GM12875 (cell line): ENCODE measurements around the gene PCDHB10.
A peak's percentile ranks its signal among the peaks of the same experiment; 100 is the strongest.
"Not testable (repeated sequence)": the region's sequence is repeated elsewhere in the genome, so short reads cannot be mapped to it uniquely, and the experiment has no call there.

Experiments
- H3K4me3 ChIP-seq: one replicate; pipeline ENCODE4 v1.5.1; 2011; ENCODE audit warnings: low read depth, low read length, control low read depth
- CTCF ChIP-seq: IDR thresholded peaks from 2 replicates; pipeline ENCODE4 v1.5.1; 2011; ENCODE audit warnings: low read depth, mild to moderate bottlenecking, control low read depth, inconsistent platforms, low read length, moderate library complexity, borderline replicate concordance; ENCODE audit not compliant: insufficient read depth

PCDHB10 gene

GRCh38 chr5:141192110-141192725 is at the start of gene PCDHB10:
Gene PCDHB10, plus strand, starts transcription at chr5:141192353. Its CDS starts 200 bp downstream, at chr5:141192553.
- H3K4me3 ChIP-seq, result no peak within 1 kb of the TSS
- TF ChIP-seq CTCF, result peak; percentile 34; the same call in 1 of the 2 replicates

- TF ChIP-seq CTCF, result no peak
- no peak within 1 kb of the TSS for H3K4me3 ChIP-seq
These were observed 42.3 kb upstream of the PCDHB10 start, which contains the start of gene PCDHB6 for GRCh38 chr5:141149812-141150211. Gene PCDHB6, plus strand, starts transcription at chr5:141150057. Its CDS starts 201 bp downstream, at chr5:141150258.

- no peak for TF ChIP-seq CTCF
- no peak overlapping the region for H3K4me3 ChIP-seq
These were observed 41.7 kb upstream of the PCDHB10 start for GRCh38 chr5:141150224-141150992.

- no peak for TF ChIP-seq CTCF
- no peak overlapping the region for H3K4me3 ChIP-seq
These were observed 41.2 kb upstream of the PCDHB10 start for GRCh38 chr5:141150993-141151325.

GRCh38 chr5:141151632-141152031 is 40.5 kb upstream of the PCDHB10 start:
- H3K4me3 ChIP-seq, result not testable (repeated sequence)

- not testable (repeated sequence) for H3K4me3 ChIP-seq
These were observed 40.1 kb upstream of the PCDHB10 start for GRCh38 chr5:141152096-141152495.

- no peak overlapping the region for H3K4me3 ChIP-seq
- no peak for TF ChIP-seq CTCF
These were observed 36.4 kb upstream of the PCDHB10 start for GRCh38 chr5:141155540-141156374.

GRCh38 chr5:141157356-141157755 is 34.8 kb upstream of the PCDHB10 start:
- H3K4me3 ChIP-seq, result not testable (repeated sequence)

GRCh38 chr5:141157901-141158300 is 34.3 kb upstream of the PCDHB10 start:
- not testable (repeated sequence) for H3K4me3 ChIP-seq
